HEK293 (cell line): ENCODE data around the gene IFFO2.
A peak's percentile ranks its signal among the peaks of the same experiment; 100 is the strongest.

Experiments used
- CTCF ChIA-PET: fragments of 350-600 bp; formaldehyde crosslinking; extraction: SDS; loops from one replicate; lab custom pipeline; 2021; ENCODE audit warnings: antibody characterized with exemption; lab: Yijun Ruan, JAX
- POLR2A ChIA-PET: fragments of 300-600 bp; formaldehyde crosslinking; extraction: SDS; loops from one replicate; lab custom pipeline; 2020; ENCODE audit warnings: antibody characterized with exemption, inconsistent platforms; lab: Yijun Ruan, JAX
- H3K27ac ChIP-seq: fragments of 200-500 bp; sonication (Bioruptor generic); 2 replicates; pipeline ENCODE4 v1.5.1; 2014; ENCODE audit warnings: low read depth, low read length, control low read depth, inconsistent platforms; ENCODE audit errors: extremely low read depth
- H3K36me3 ChIP-seq, 2 experiments: fragments of 200-500 bp in 1 of 2; sonication (Bioruptor generic) in 1 of 2; 1 replicate in 1 of 2; 2 replicates in 1 of 2; pipeline ENCODE4 v1.5.1; 2014 to 2017; ENCODE audit warnings: inconsistent platforms in 2 of 2, low read length in 2 of 2; ENCODE audit not compliant: control insufficient read depth in 2 of 2, insufficient read depth in 1 of 2
- H3K4me1 ChIP-seq: fragments of 200-500 bp; sonication (Bioruptor generic); 2 replicates; pipeline ENCODE4 v1.5.1; 2014; ENCODE audit warnings: mild to moderate bottlenecking, low read length, inconsistent platforms; ENCODE audit not compliant: control insufficient read depth, insufficient read depth
- H3K4me3 ChIP-seq: 2 replicates; pipeline ENCODE4 v1.5.1; 2011; ENCODE audit warnings: low read depth, mild to moderate bottlenecking, control low read depth, low read length, moderate library complexity
- H3K9me3 ChIP-seq: fragments of 200-500 bp; sonication (Bioruptor generic); 2 replicates; pipeline ENCODE4 v1.5.1; 2014; ENCODE audit warnings: low read depth, low read length, inconsistent platforms; ENCODE audit not compliant: control insufficient read depth, insufficient read depth
- BCL11B ChIP-seq: fragments of 450-650 bp; formaldehyde crosslinking; IDR thresholded peaks from 2 replicates; pipeline ENCODE4 v1.5.1; 2016; ENCODE audit warnings: low read depth, missing biosample characterization, missing genetic modification characterization
- KLF9 ChIP-seq: fragments of 450-650 bp; formaldehyde crosslinking; IDR thresholded peaks from 2 replicates; pipeline ENCODE4 v1.5.1; 2016; ENCODE audit warnings: missing biosample characterization, missing genetic modification characterization, low read depth
- PBX3 ChIP-seq: sonication (generic); formaldehyde crosslinking; IDR thresholded peaks from 2 replicates; pipeline ENCODE4 v1.8.1; 2022; ENCODE audit warnings: mild to moderate bottlenecking, moderate library complexity, missing genetic modification reagents
- PRDM6 ChIP-seq: fragments of 450-650 bp; formaldehyde crosslinking; IDR thresholded peaks from 2 replicates; pipeline ENCODE4 v1.5.1; 2017; ENCODE audit warnings: missing biosample characterization, missing genetic modification characterization
- RBAK ChIP-seq: fragments of 450-650 bp; formaldehyde crosslinking; IDR thresholded peaks from 2 replicates; pipeline ENCODE4 v1.5.1; 2016; ENCODE audit warnings: missing biosample characterization, missing genetic modification characterization
- SCRT1 ChIP-seq: fragments of 450-650 bp; formaldehyde crosslinking; IDR thresholded peaks from 2 replicates; pipeline ENCODE4 v1.5.1; 2016; ENCODE audit warnings: missing biosample characterization, missing genetic modification characterization, borderline replicate concordance
- SCRT2 ChIP-seq: fragments of 450-650 bp; formaldehyde crosslinking; IDR thresholded peaks from 2 replicates; pipeline ENCODE4 v1.5.1; 2016; ENCODE audit warnings: missing biosample characterization, missing genetic modification characterization
- WT1 ChIP-seq: fragments of 450-650 bp; formaldehyde crosslinking; IDR thresholded peaks from 2 replicates; pipeline ENCODE4 v1.5.1; 2016; ENCODE audit warnings: missing biosample characterization, missing genetic modification characterization
- ZFP69B ChIP-seq: fragments of 450-650 bp; formaldehyde crosslinking; IDR thresholded peaks from 2 replicates; pipeline ENCODE4 v1.5.1; 2016; ENCODE audit warnings: missing biosample characterization, missing genetic modification characterization
- ZNF140 ChIP-seq: fragments of 450-650 bp; formaldehyde crosslinking; IDR thresholded peaks from 2 replicates; pipeline ENCODE4 v1.5.1; 2016; ENCODE audit warnings: missing biosample characterization, missing genetic modification characterization
- ZNF148 ChIP-seq: fragments of 450-650 bp; formaldehyde crosslinking; IDR thresholded peaks from 2 replicates; pipeline ENCODE4 v1.5.0; 2017; ENCODE audit warnings: missing biosample characterization, missing genetic modification characterization, borderline replicate concordance
- ZNF157 ChIP-seq: fragments of 450-650 bp; formaldehyde crosslinking; IDR thresholded peaks from 2 replicates; pipeline ENCODE4 v1.5.1; 2016; ENCODE audit warnings: missing biosample characterization, missing genetic modification characterization
- ZNF175 ChIP-seq: fragments of 450-650 bp; formaldehyde crosslinking; IDR thresholded peaks from 2 replicates; pipeline ENCODE4 v1.5.1; 2016; ENCODE audit warnings: missing biosample characterization, missing genetic modification characterization
- ZNF23 ChIP-seq: fragments of 450-650 bp; formaldehyde crosslinking; IDR thresholded peaks from 2 replicates; pipeline ENCODE4 v1.5.1; 2016; ENCODE audit warnings: missing biosample characterization, missing genetic modification characterization, borderline replicate concordance
- ZNF510 ChIP-seq: fragments of 450-650 bp; formaldehyde crosslinking; IDR thresholded peaks from 2 replicates; pipeline ENCODE4 v1.5.1; 2018; ENCODE audit warnings: mild to moderate bottlenecking, missing genetic modification characterization, missing biosample characterization; ENCODE audit not compliant: insufficient replicate concordance
- ZNF514 ChIP-seq: fragments of 450-650 bp; formaldehyde crosslinking; IDR thresholded peaks from 2 replicates; pipeline ENCODE4 v1.5.1; 2016; ENCODE audit warnings: missing biosample characterization, missing genetic modification characterization
- ZNF623 ChIP-seq: fragments of 450-650 bp; formaldehyde crosslinking; IDR thresholded peaks from 2 replicates; pipeline ENCODE4 v1.5.1; 2016; ENCODE audit warnings: missing biosample characterization, missing genetic modification characterization
- ZNF747 ChIP-seq: fragments of 450-650 bp; formaldehyde crosslinking; IDR thresholded peaks from 2 replicates; pipeline ENCODE4 v1.5.1; 2016; ENCODE audit warnings: missing biosample characterization, missing genetic modification characterization
- TF ChIP-seq, protein P1 (sequence below): IDR thresholded peaks from 2 replicates; pipeline ENCODE4 v1.6.1; 2011; ENCODE audit warnings: mild to moderate bottlenecking, low read depth, low read length, borderline replicate concordance

IFFO2 gene

DNA sequence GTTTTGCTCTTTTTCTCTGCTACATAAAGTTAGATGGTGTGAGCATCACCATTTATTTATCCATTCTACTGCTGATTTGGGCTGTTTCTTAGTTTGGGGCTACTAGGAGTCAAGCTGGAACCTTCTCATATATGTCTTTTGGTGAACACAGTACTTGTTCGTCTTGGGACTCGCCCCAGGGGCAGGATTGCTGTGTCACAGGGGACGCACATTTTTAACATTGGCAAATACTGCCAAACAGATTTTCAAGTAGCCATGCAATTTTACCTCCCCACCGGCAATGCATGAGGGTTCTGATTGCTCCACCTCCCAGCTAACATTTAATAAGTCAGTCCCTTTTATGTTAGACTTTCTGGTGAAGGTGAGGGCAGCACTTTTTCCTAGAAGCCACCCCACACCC, 7.5 kb upstream of the IFFO2 start:
- CTCF ChIA-PET = interaction anchor here (0.6 to 9.9 kb wide), 5 partner anchors 15 to 152 kb away, joined by 3 to 56 read pairs (median 3); no protein-coding TSS in a partner anchor

DNA sequence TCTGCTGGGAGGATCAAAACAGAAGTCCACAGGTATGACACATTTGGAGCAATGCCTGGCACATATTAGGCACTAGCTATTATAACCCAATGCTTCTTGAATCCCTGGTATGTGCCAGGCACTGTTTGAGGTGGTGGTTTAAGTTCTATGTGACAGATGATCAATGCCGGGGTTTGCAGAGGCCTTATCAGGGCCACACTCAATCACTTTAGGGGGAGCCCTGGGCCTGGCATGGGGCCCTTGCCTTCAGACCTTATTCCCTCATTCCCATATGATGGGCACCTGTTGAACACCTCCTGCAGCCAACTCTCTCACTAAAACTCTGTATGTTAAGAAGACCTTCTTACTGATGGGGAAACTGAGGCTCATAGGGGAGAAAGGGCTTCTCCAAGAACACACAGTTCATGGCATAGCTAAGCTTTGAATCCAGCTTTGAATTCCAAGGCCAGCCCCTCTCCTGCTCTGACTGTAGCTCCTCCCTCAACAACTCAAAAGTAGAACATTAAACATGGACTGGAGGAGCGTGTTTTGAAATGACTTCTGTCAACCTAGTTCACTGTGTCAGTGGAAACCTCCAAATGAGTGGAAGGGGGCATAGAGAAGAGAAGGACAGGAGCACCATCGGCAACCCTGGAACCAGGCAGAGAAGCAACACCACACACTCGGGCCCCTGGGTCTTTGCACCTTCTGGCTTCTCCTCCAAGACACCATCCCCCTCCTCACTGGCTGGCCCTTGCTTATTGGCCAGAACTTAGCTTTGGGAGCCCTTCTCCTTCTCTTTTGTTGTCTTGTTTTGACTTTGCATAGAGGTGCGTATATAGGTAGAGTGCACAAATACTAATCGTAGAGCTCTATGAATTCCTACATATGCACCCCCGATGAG, 6.6 kb upstream of the IFFO2 start:
- POLR2A ChIA-PET = no interaction called here

More for the DNA sequence above, 7.5 kb upstream of the IFFO2 start:
- no peaks in the 10 kb centered on the region for H3K36me3 ChIP-seq
- TF ChIP-seq, protein P1, sequence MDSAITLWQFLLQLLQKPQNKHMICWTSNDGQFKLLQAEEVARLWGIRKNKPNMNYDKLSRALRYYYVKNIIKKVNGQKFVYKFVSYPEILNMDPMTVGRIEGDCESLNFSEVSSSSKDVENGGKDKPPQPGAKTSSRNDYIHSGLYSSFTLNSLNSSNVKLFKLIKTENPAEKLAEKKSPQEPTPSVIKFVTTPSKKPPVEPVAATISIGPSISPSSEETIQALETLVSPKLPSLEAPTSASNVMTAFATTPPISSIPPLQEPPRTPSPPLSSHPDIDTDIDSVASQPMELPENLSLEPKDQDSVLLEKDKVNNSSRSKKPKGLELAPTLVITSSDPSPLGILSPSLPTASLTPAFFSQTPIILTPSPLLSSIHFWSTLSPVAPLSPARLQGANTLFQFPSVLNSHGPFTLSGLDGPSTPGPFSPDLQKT = no peak
- TF ChIP-seq ZNF140 (tag by site-specific recombination) (no peak), ZNF510 (tag by site-specific recombination) (no peak), BCL11B (tag by site-specific recombination) (no peak), WT1 (tag by site-specific recombination) (no peak), ZFP69B (tag by site-specific recombination) (no peak), PRDM6 (tag by site-specific recombination) (no peak), ZNF514 (no peak), ZNF148 (no peak), PBX3 (CRISPR knock-in tag) (no peak), SCRT1 (no peak), KLF9 (tag by site-specific recombination) (no peak), ZNF157 (tag by site-specific recombination) (no peak), ZNF747 (no peak), ZNF23 (tag by site-specific recombination) (no peak), RBAK (tag by site-specific recombination) (no peak)
- POLR2A ChIA-PET = no interaction called here
- H3K9me3 ChIP-seq = no peaks in the 10 kb centered on the region
- H3K4me1 ChIP-seq = no peaks in the 10 kb centered on the region
- H3K27ac ChIP-seq = no peak overlapping the region
- no peak overlapping the region for H3K4me3 ChIP-seq

More for the DNA sequence above, 6.6 kb upstream of the IFFO2 start:
- Histone ChIP-seq H3K4me3 (no peak overlapping the region), H3K9me3 (no peaks in the 10 kb centered on the region), H3K4me1 (no peaks in the 10 kb centered on the region), H3K36me3 (no peaks in the 10 kb centered on the region), H3K27ac (no peak overlapping the region)
- TF ChIP-seq SCRT1 (peak; percentile 87), ZNF623 (tag by site-specific recombination) (peak; percentile 53), SCRT2 (tag by site-specific recombination) (peak; percentile 92), ZNF175 (tag by site-specific recombination) (no peak)
- CTCF ChIA-PET = interaction anchor here (0.6 to 9.9 kb wide), 5 partner anchors 17 to 153 kb away, joined by 3 to 56 read pairs (median 3); no protein-coding TSS in a partner anchor
